ENCODE results near the gene ATF7. TPM values are rescaled to one million over a fixed set of nuclear protein-coding genes. Genes with fewer than 3 reads are reported as not detected.
A peak's percentile ranks its signal among the peaks of the same experiment; 100 is the strongest.

The ATF7 gene
- total RNA-seq, 1 donor from 2014 or later = 12.7 TPM

DNA sequence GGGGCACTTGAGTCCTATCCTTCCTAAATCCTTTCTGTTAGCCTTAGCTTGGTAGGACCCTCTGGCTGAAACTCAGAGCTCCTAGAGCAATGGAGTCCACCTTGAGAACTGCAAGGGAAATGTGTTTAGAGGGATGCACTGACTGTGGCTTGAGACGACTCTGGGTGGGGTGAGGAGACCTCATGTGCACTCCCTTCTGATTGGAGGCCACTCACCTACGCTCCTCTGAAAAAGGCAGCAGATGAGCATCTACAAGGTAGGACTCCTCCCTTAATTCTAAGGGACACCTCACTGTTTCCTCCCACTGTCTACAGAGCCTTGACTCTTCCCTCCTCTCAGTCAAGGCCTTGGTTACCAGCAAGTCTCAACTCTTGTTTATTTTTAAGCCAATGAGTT is 127.9 kb downstream of the ATF7 start:
- H3K4me2 ChIP-seq = peak overlapping the region; percentile 95
- no peaks in the 10 kb centered on the region for H3K27me3 ChIP-seq
- H3K4me1 ChIP-seq = peaks cover 61% of the 10 kb centered on the region
- no peak overlapping the region for H3K9ac ChIP-seq
- peaks cover 63% of the 10 kb centered on the region for H3K4me1 Mint-ChIP-seq
- H3K9me3 ChIP-seq (ENCODE audit: low read depth) = no peaks in the 10 kb centered on the region
- H3K36me3 Mint-ChIP-seq = peaks cover 3% of the 10 kb centered on the region
- peaks cover 14% of the 10 kb centered on the region for H3K27me3 Mint-ChIP-seq (ENCODE audit: insufficient read depth, low read depth)
- TF ChIP-seq EZH2phosphoT487 (IDR thresholded peaks at IDR 0.05) = no peak
- TF ChIP-seq, protein P1, sequence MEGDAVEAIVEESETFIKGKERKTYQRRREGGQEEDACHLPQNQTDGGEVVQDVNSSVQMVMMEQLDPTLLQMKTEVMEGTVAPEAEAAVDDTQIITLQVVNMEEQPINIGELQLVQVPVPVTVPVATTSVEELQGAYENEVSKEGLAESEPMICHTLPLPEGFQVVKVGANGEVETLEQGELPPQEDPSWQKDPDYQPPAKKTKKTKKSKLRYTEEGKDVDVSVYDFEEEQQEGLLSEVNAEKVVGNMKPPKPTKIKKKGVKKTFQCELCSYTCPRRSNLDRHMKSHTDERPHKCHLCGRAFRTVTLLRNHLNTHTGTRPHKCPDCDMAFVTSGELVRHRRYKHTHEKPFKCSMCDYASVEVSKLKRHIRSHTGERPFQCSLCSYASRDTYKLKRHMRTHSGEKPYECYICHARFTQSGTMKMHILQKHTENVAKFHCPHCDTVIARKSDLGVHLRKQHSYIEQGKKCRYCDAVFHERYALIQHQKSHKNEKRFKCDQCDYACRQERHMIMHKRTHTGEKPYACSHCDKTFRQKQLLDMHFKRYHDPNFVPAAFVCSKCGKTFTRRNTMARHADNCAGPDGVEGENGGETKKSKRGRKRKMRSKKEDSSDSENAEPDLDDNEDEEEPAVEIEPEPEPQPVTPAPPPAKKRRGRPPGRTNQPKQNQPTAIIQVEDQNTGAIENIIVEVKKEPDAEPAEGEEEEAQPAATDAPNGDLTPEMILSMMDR (IDR thresholded peaks at IDR 0.05) = no peak
- no peak for TF ChIP-seq EZH2 (IDR thresholded peaks at IDR 0.05)
- DNase-seq (ENCODE audit: low spot score) = no peak
- H3K4me3 Mint-ChIP-seq = peak overlapping the region; percentile 96
- H3K9me3 Mint-ChIP-seq = no peaks in the 10 kb centered on the region
- H3K4me3 ChIP-seq = peak overlapping the region; percentile 64
- no peaks in the 10 kb centered on the region for H3K36me3 ChIP-seq
- peak overlapping the region; percentile 82 for H3K27ac Mint-ChIP-seq
- peak overlapping the region; percentile 75 for H3K27ac ChIP-seq
- peaks cover 60% of the 10 kb centered on the region for H3F3A ChIP-seq (ENCODE audit: low read depth)
- H2AFZ ChIP-seq (replicated peaks) = no peak overlapping the region
- peaks cover 73% of the 10 kb centered on the region for H3K79me2 ChIP-seq (ENCODE audit: low read depth)
- H4K20me1 ChIP-seq (ENCODE audit: low read depth) = peaks cover 3% of the 10 kb centered on the region

DNA sequence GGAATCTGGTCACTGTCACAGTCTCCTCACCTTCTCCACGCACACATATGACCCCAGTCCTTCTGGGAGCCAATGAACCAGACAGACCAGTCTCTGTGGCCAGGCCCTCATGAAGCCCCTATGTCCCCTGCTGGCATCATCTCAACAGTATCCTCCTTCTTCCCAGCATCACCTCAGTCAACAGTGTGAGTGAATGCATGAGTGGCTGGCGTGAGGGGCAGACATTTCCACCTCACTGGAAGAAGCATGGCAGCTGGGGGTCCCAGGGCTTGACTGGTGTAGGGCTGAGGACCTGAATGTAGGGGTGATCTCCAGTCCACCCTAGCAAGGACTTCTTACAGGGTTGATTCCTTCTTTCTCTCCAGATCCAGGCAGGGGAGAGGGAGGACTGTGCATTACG is 128.7 kb downstream of the ATF7 start:
- Histone ChIP-seq H3K36me3 (no peaks in the 10 kb centered on the region), H3F3A (ENCODE audit: low read depth) (peaks cover 66% of the 10 kb centered on the region), H4K20me1 (ENCODE audit: low read depth) (peaks cover 3% of the 10 kb centered on the region), H3K9ac (no peak overlapping the region), H3K4me1 (peaks cover 62% of the 10 kb centered on the region), H2AFZ (replicated peaks) (no peak overlapping the region), H3K27me3 (no peaks in the 10 kb centered on the region), H3K4me2 (peak overlapping the region; percentile 95), H3K9me3 (ENCODE audit: low read depth) (no peaks in the 10 kb centered on the region), H3K4me3 (no peak overlapping the region), H3K27ac (no peak overlapping the region), H3K79me2 (ENCODE audit: low read depth) (peaks cover 65% of the 10 kb centered on the region)
- peaks cover 65% of the 10 kb centered on the region for H3K4me1 Mint-ChIP-seq
- no peaks in the 10 kb centered on the region for H3K9me3 Mint-ChIP-seq
- TF ChIP-seq EZH2phosphoT487 (IDR thresholded peaks at IDR 0.05) (no peak), EZH2 (IDR thresholded peaks at IDR 0.05) (no peak)
- TF ChIP-seq, protein P1 (IDR thresholded peaks at IDR 0.05) = no peak
- peaks cover 14% of the 10 kb centered on the region for H3K27me3 Mint-ChIP-seq (ENCODE audit: insufficient read depth, low read depth)
- peaks cover 3% of the 10 kb centered on the region for H3K36me3 Mint-ChIP-seq
- no peak for DNase-seq (ENCODE audit: low spot score)
- peak overlapping the region; percentile 57 for H3K27ac Mint-ChIP-seq
- H3K4me3 Mint-ChIP-seq = peak overlapping the region; percentile 96

DNA sequence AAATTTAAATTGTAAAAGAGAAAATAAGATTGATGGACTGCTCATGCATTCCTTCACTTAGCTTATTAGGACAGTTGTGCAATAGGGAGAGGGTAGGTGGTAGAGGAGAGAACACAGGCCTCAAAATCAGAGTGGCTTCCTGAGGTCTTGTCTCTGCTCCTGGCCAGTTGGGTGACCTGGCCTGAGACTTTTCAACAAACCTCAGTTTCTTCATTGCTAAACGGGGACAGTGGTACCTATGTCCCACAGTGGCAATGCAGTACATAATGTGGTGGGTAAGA is 129.5 kb downstream of the ATF7 start:
- peaks cover 63% of the 10 kb centered on the region for H3K4me1 ChIP-seq
- no peak for DNase-seq (ENCODE audit: low spot score)
- H3K36me3 ChIP-seq = no peaks in the 10 kb centered on the region
- H4K20me1 ChIP-seq (ENCODE audit: low read depth) = peaks cover 3% of the 10 kb centered on the region
- no peaks in the 10 kb centered on the region for H3K27me3 ChIP-seq
- H3K4me3 ChIP-seq = peak overlapping the region; percentile 12
- Mint-ChIP-seq H3K27ac (no peak overlapping the region), H3K27me3 (ENCODE audit: insufficient read depth, low read depth) (peaks cover 14% of the 10 kb centered on the region), H3K36me3 (peaks cover 3% of the 10 kb centered on the region), H3K9me3 (no peaks in the 10 kb centered on the region), H3K4me1 (peaks cover 66% of the 10 kb centered on the region), H3K4me3 (peak overlapping the region; percentile 57)
- H3K9ac ChIP-seq = no peak overlapping the region
- no peak for TF ChIP-seq EZH2phosphoT487 (IDR thresholded peaks at IDR 0.05)
- TF ChIP-seq EZH2 (IDR thresholded peaks at IDR 0.05) = no peak
- TF ChIP-seq, protein P1 (IDR thresholded peaks at IDR 0.05) = no peak
- peak overlapping the region; percentile 78 for H3K27ac ChIP-seq
- peak overlapping the region; percentile 72 for H3K4me2 ChIP-seq
- no peaks in the 10 kb centered on the region for H3K9me3 ChIP-seq (ENCODE audit: low read depth)
- H2AFZ ChIP-seq (replicated peaks) = no peak overlapping the region
- H3F3A ChIP-seq (ENCODE audit: low read depth) = peaks cover 74% of the 10 kb centered on the region
- H3K79me2 ChIP-seq (ENCODE audit: low read depth) = peaks cover 65% of the 10 kb centered on the region

All from neural progenitor cell (in vitro differentiated cells).